GM21367 (cell line): Measurements from ENCODE around the gene ARSB.

ENCODE experiments used
- ATAC-seq: cut with Tn5 transposase; IDR thresholded peaks from one replicate; pipeline ENCODE4 v1.9.1; 2021; ENCODE audit not compliant: unreplicated experiment

The ARSB gene

DNA sequence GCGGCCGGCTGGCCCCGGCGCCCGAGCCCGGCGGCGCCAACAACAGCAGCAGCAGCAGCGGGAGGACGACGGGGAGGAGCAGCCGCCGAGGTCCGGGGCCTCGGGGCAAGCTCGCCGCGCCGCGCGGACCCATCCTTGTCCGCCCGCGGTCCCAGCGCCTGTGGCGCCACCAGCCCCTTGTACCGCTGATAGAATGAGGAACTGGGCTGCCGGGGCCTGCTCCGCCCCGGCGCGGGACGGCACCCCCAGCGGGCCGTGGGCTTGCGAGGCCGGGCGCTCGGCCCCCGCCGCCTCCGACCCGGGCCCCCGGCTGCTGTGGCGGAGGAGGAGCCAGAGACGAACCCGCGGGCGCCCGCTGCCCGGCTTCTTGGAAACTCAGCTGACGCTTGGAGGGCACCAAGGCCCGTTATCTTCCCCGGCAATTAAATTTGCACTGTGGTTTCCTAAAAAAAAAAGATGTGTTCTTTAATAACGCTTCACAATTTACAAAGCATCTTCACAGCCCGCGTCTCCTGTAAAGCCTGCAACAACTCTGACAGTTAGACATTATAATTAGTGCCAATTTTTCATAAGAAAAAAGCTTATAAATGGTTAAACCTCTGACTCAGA lies at the start of gene ARSB:
Gene ARSB (minus strand): TSS at position 195 of the 609 bp plus-strand sequence. CDS start 62 bp downstream, at position 133.
- peak; percentile 38 for ATAC-seq

DNA sequence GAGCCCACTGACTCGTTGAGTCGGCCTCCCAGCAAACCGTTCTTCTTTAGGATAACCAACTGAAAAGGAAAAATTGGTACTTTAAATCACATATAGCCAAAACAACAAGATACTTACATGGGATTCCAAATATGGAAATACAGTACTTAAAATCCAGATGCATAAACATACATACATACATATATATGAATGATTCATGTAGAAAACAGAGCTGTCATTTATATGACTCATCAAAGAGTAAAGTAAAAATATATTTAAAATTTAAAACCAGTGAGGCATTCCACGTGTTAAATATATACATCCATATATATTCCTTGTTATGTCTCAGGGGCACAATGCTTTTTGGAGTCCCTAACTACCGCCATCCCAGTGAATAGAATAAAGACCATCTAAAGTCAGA lies 47.7 kb upstream of the ARSB start:
- no peak for ATAC-seq

DNA sequence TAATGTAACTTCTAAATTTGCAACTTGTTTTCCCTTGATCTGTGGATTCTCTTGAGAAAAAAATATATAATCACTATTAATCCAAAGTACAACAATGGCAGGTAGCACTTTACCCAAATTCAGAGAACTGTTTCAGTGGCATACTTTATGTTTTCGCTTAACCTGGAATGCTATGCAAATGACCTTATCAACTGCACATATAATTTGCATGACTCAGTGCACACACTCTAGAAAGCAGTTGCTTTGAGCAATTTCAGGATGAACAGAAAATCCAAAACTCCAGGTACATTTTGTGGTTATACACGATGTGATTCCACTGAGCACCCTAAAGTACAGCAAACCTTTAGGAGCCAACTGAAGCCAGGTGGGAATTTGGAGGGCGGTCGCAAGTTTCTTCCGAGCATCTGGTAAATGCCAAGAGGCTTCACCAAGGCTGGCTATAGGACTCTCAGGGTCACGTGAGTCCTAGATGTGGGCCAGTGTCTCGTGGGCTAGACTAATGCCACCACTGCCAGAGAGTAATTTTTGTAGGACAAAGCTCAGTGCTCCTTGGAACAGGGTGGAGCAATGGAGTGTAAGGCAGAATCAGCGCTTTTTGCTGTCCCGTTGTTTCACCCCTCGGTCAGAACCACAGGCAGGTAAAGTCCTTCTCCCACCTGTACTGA lies 47.1 kb upstream of the ARSB start:
- ATAC-seq: no peak

DNA sequence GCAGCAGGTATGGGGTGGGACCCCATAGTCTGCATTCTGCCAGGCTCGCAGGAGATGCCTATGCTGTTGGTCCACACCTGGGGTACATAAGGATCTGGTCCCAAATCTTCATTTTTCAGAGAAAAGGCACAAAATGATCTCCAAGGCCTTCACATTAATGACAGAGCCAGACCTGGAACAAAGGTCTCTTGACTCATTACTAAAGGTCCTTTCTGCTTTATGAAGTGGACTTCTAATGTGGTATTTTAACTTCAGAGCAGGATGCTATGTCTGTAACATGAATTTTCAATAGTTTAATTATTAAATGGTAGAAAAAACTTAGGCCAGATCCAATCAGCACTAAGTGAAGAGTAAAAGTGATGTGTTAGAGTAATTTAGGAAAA lies 46.4 kb upstream of the ARSB start:
- ATAC-seq: no peak

DNA sequence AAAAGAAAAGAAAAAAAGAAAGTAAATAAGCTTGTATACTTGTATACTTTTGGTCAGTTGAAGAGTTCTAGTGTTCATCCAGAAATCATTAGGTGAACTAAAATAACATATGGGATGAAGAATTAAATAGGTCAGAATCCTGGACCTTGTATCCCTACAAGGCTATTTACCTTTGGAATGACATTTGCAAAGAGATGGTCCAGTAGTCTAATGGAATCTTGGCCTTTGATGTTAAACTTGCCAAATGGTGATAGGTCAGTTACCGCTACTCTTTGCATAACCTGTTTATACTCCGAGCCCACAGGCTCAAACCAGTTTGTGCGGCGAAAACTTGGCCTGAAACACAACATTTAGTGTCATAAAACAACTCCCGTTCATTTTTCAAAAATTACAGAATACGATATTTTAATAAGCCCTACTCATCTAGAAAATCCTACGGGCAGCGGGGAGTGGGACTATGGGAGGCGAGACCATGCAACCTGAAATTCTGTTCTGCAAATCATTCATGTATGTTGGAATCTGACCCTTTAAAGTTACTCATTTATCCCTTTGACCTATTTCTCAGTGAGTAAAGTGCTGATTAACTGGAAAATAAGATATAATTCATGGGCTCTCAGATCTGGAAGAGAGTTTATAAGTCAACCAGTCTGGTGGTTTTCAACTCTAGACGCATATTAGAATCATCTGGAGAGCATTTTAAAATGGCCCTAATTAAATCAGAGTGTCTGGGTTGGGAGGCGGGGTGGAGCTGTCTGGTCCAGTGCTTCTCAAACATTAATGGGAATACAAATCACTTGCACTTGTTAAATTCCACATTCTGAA lies 45.8 kb upstream of the ARSB start:
- ATAC-seq: no peak

DNA sequence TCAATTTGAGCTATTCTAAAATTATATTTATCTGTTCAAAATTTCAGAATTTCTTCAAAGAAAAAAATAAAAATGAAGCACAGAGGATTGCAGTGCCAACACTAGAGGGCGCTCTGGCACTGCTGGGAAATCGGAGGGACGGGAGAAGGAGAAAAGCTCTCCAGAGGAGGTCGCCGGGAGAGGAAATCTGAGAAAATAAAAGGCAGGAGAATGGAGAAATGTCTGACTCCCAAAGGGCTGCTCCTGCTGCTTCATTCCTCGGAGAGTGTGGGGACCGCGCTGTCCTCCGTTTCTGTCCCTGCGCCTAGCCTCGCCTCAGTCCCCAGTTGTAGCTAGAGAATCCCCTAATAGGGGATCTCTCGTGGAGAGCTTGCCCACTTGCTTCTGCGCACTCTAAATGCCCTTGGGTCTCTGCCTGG lies 40.0 kb upstream of the ARSB start:
- ATAC-seq: no peak

DNA sequence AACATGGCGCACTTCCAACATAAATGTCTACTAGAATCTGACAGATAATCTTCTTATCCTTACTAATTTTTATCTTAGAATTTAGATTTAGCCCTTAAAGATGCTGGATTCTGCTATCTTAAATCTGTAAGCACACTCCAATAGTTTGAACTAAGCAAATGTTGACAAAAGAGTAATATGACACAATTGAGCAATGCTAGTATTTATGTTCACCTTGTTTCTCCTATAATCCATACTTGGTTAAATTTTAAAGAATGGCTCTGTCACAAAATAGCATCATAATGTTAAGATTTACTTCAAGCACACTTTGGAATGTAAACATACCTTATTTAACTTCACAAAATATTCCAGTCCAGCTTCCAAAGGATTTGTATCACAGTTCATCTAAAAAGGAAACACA lies 38.8 kb upstream of the ARSB start:
- ATAC-seq: no peak

DNA sequence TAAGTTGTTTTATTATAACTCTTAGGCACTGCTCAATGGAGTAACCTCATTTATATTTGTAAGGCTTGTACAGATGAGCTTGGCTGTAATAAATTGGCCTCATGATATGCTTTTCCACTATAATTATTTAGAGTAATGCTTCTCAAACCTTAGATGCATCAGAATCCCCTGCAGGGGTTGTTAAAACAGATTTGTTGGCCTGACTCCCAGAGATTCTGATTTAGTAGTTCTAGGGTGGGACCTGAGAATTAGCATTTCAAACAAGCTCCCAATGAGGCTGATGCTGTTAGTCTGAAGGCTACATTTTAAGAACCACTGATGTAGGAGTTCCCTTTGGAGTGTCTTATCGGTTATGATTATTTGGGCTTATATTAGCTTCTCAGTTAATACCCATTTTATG lies 38.2 kb upstream of the ARSB start:
- ATAC-seq: no peak

DNA sequence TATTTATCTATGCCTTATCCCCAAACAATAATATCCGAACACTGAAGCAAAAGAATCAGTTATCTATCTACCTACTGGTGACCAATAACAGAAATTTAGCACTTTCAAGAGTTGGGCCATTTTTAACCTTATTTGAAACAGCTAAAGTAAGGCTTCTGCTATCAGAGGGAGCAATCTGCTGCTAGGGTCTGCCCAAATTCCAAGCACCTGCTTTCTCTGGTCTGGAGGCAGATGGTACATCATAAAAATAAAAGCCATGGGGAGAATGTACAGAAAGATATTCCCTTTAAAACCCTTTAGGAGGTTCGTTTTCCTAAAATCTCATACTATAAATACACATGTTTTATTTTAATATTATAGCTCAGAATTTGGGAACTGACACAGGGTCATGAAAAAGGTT lies 37.7 kb upstream of the ARSB start:
- no peak for ATAC-seq

DNA sequence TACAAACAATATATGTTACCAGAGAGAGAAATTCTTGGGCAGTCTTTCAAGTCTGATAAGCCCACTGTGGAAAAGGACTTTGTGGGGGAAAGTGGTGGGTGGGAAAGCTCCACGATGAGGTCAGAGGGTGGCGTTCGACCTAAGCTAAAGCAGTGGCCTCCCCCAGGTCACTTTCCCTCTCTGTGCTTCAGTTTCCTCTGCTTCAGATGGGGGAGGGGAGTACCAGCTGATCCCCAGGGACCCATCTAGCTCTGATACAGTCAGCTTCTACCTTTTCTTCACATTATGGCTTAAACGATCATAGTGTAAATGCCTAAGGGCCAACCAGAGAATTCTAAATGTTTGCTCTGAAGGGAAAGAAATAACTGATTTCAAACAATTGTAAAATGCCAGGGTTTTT lies 36.6 kb upstream of the ARSB start:
- no peak for ATAC-seq

DNA sequence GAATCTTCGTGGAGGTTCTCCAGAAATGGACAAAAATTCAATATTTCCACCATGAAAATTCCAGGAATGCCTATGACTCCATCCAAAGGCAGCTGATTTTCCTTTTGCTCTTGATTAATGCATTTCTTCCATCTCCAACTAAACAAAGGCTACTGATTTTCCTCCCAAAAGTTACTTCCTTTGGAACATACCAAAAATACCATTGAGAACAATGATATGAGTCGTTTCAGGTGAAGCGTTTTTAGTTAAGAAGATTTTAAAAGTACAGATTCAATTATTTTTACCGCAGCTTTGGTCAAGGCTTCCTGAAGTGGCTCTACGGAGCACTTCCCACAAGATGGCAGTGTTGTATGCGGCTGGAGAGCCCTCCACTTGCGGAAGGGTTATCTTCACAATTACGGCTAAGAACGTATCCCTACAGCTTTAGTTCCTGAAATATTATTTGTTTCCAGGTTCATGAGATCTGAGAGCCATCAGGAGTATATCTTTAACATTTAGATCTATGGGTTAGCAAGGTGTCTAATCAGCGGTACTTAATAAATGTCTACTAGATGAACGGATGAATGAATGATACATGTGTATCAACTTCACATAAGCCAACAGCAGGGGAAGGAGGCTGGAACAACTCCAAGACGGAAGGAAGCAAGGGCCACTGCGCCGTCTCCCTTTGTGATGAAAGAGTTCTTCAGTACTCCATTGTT lies 35.9 kb upstream of the ARSB start:
- no peak for ATAC-seq

DNA sequence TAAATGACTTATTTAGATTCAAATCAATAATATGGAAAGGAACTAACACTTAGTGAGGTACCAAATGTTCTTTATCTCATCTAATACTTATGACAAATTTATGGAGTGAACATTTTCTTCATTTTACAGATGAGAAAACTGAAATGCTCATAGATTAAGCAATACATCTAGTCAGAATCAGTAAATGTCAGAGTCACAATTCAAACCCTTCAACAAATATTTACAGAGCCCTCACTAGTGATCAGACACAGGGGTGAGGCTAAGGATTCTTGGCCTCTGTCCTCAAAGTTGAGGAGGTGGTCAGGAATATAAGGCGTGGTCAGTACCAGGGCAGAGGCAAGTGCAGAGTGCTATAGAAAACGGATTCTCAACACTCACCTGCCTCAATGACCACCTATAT lies 29.5 kb upstream of the ARSB start:
- ATAC-seq: no peak

DNA sequence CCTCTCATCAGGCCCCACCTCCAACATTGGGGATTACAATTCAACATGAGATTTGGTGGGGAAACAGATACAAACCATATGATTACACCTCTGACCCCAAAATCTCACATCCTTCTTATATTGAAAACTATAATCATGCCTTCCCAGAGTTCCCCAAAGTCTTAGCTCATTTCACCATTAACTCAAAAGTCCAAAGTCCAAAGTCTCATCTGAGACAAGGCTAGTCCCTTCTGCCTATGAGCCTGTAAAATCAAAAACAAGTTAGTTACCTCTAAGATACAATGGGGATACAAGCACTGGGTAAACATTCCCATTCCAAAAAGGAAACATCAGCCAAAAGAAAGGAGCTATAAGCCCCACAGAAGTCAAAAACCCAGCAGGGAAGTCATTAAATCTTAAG lies 26.8 kb upstream of the ARSB start:
- no peak for ATAC-seq

DNA sequence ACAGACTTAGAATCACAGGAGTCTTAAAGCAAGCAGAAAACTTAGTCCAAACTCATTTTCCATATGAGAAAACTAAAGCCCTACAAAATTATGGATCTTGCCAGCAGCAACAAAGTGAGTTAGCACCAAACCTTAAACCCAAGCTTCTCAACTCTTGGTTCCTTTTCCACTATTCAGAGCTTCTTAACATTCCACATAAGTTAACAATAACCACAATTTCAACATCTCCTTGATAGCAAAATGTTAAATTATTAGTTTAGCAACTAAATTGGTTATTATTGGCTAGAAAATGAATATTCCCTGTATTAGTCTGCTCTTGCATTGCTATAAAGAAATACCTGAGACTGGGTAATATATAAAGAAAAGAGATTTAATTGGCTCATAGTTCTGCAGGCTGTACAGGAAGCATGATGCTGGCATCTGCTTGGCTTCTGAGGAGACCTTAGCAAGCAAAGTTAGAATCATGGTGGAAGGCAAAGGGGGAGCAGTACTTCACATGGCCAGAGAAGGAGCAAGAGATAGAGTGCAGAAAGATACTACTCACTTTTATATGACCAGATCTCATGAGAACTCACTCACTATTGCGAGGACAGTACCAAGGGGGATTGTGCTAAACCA lies 26.2 kb upstream of the ARSB start:
- no peak for ATAC-seq

DNA sequence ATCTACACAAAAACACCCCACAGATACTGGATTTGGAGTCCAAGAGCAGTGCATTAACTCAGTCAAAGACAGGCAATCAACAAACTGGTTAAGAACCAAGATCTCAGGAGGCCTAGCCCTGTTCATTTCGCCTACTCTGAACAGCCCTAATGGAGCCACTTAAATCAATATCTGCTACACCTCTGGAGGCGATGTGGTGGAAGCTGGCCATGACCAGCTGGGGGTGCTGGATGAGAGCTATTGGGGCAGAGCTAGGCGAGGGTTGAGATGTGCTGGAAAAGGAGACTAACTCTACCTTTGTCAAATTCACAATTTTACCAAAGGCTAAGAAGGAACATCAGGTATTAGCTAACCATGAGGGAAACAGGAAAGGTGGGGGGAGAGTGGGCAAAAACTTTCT lies 23.3 kb upstream of the ARSB start:
- no peak for ATAC-seq

DNA sequence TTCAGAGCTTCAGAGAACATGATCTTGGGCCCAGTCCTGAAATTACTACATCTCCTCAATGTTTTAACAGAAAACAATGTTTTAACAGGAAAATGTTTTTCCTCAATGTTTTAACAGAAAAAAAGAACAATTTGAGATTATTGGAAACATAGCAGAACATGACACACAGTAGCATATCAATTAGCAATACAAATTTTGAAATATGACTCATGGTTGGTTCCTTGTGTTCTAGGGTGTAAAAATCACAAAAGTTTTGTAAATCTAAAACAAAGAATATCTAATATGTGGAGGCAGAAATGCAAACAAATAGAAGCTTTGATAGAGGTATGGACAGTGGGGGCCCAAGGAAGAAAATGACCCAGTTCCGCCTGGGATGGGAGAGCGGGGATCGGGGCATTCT lies 22.8 kb upstream of the ARSB start:
- no peak for ATAC-seq

DNA sequence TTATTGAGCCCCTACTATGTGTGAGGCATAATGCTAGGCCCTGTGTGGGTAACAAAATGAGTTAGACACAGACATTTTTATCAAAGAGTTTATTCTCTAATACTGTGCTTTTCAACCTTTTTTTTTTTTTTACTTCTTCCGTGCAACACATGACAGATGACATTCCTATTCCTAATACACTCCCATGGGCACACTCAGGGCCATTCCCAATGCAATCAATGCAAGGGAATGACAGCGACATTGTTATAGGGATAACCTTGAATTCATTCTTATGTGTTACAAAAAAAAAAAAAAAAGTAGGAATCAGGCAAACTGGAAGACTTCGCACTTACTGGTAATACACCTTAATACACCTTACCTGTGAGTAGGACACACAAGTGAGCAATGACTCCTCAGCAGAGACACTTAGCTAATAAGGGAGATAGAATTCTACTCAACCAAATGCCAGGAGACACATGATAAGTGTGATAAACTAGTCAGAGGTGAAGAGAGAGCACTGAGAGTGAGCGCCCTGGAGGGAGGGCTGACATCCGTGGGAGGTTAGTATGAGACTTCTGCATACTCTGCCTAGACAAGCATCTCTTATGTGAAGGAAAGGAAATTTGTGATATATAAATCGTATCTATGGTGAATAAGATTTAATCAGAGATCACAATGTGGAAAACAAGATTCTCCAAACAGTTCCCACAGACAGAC lies 21.0 kb upstream of the ARSB start:
- no peak for ATAC-seq

DNA sequence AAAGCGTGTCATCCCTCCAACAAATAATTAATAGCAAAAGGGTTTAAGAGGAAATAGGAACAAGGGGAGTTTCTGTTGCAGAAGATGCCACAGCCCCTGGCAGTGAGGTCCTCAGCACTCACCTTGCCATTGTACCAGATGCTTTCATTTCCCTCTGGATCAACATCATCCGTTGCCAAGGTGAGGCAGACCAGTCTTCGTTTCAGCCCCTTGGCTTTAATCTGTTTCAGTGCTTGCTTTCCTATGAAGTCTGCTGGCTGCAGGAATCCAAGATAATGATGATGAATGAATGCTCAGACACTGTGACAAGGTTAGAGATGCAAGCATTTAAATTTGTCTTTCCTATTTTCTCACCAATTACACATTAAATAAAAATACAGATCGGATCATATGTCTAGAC lies 20.0 kb upstream of the ARSB start:
- no peak for ATAC-seq

DNA sequence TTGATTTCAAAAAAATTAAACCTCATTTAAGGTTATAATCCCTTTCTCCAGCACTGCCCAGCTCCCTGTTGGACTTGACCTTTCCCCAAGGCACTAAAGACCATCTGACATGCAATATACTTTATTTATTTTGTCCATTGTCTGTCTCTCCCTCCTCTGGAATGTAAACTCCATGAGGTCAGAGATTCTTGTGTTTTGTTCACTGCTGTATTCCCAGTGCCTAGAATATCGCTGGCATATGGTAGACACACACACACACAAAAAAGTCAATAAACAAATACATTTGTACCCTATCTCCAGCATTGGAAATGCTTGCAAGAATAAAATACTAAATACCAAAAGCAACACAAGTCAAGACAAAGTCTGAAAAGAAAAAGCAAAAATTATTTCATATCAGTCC lies 17.3 kb upstream of the ARSB start:
- no peak for ATAC-seq

DNA sequence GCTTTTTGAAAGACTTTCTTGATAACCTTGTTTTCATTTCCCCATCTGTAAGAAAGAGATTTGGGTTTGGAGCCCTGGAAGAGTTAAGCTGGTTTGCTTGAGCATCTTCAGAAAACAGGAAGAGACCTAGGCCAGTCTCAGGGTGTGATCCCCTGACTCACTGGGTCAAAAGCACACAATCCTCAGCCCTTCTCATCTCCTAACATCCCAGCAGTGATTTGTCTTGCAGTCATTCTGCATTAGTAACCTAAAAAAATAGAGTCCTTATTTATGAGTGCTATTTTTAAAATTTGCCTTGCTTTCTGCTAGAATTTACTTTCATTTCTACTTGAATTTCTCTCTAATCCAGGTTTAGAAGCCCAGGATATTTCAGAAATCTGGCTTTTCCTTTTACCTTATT lies 16.4 kb upstream of the ARSB start:
- no peak for ATAC-seq

DNA sequence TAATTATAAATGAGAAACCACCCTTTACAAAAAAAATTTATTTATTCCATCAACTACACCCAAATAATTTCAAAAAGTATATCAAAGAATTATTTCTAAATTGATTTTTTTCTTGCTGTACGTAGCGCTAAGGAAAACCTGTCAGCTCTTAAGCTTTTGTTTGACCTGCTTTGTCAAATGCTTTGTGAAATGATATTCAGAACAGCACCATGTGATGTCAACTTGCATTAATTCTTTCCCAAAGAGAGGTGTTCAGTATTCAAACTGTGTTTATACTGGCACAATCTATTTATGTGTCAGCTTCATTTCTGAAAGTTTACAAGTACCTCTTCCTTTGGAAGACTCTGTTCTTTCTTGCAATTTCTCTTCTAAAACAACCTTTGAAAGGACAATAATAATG lies 12.0 kb upstream of the ARSB start:
- ATAC-seq: no peak
